HepG2 (cell line): ENCODE results near the gene FEV. TPM values are rescaled to one million over a fixed set of nuclear protein-coding genes. Genes with fewer than 3 reads are reported as not detected.
A peak's percentile ranks its signal among the peaks of the same experiment; 100 is the strongest.

ENCODE experiments used
- AGO2 ChIP-seq: fragments of 200-400 bp; formaldehyde crosslinking; optimal IDR thresholded peaks from 2 replicates; pipeline ENCODE3; 2017; ENCODE audit warnings: mild to moderate bottlenecking, low read depth, low read length, moderate library complexity
- EZH2 ChIP-seq: conservative IDR thresholded peaks from 2 replicates; pipeline ENCODE4 v1.6.1; 2012; ENCODE audit warnings: mild to moderate bottlenecking, low read depth, low read length, moderate library complexity
- GATAD1 ChIP-seq: IDR thresholded peaks from 2 replicates; pipeline ENCODE4 v1.6.1; 2016; ENCODE audit warnings: missing genetic modification reagents, missing compliant biosample characterization
- HNRNPL ChIP-seq: fragments of 200-400 bp; formaldehyde crosslinking; IDR thresholded peaks from 2 replicates; pipeline ENCODE4 v1.6.1; 2017; ENCODE audit warnings: mild to moderate bottlenecking, low read depth, low read length
- KDM4B ChIP-seq: sonication (generic); formaldehyde crosslinking; IDR thresholded peaks from 2 replicates; pipeline ENCODE4 v1.4.0; 2020; ENCODE audit warnings: missing genetic modification reagents
- KDM5A ChIP-seq: fragments of 200-600 bp; sonication (generic); IDR thresholded peaks from 2 replicates; pipeline ENCODE4 v1.7.0; 2018; ENCODE audit warnings: antibody characterized with exemption, mild to moderate bottlenecking, low read length, borderline replicate concordance
- MTF2 ChIP-seq: sonication (generic); formaldehyde crosslinking; IDR thresholded peaks from 2 replicates; pipeline ENCODE4 v1.5.0; 2020; ENCODE audit warnings: missing genetic modification reagents, borderline replicate concordance
- MXD4 ChIP-seq: IDR thresholded peaks from 2 replicates; pipeline ENCODE4 v1.6.1; 2016; ENCODE audit warnings: mild to moderate bottlenecking, missing biosample characterization, missing genetic modification reagents
- NFE2L2 ChIP-seq: fragments of 150-350 bp; IDR thresholded peaks from 2 replicates; pipeline ENCODE4 v1.6.1; 2014; ENCODE audit warnings: low read length
- REXO4 ChIP-seq: sonication (generic); formaldehyde crosslinking; IDR thresholded peaks from 2 replicates; pipeline ENCODE4 v1.8.0; 2022; ENCODE audit warnings: missing genetic modification reagents, mild to moderate bottlenecking, borderline replicate concordance
- SIN3A ChIP-seq: IDR thresholded peaks from 2 replicates; pipeline ENCODE4 v1.6.1; 2011; ENCODE audit warnings: low read depth, mild to moderate bottlenecking, control low read depth, low read length, borderline replicate concordance
- SMAD3 ChIP-seq: sonication (generic); formaldehyde crosslinking; IDR thresholded peaks from 2 replicates; pipeline ENCODE4 v1.4.0; 2020; ENCODE audit warnings: missing genetic modification reagents
- SMARCE1 ChIP-seq: fragments of 450-650 bp; IDR thresholded peaks from 2 replicates; pipeline ENCODE4 v1.6.1; 2017; ENCODE audit warnings: borderline replicate concordance
- SSRP1 ChIP-seq: IDR thresholded peaks from 2 replicates; pipeline ENCODE4 v1.6.1; 2016; ENCODE audit warnings: control low read depth
- TOPORS ChIP-seq: sonication (generic); formaldehyde crosslinking; IDR thresholded peaks from 2 replicates; pipeline ENCODE4 v1.8.0; 2023; ENCODE audit warnings: mild to moderate bottlenecking, missing genetic modification reagents
- ZFX ChIP-seq: sonication (generic); formaldehyde crosslinking; IDR thresholded peaks from 2 replicates; pipeline ENCODE4 v1.4.0; 2020; ENCODE audit warnings: mild to moderate bottlenecking, low read depth, missing genetic modification reagents, moderate library complexity
- ZMYM4 ChIP-seq: sonication (generic); formaldehyde crosslinking; IDR thresholded peaks from 2 replicates; pipeline ENCODE4 v1.8.1; 2023; ENCODE audit warnings: mild to moderate bottlenecking, missing genetic modification reagents
- ZNF160 ChIP-seq: sonication (generic); formaldehyde crosslinking; IDR thresholded peaks from 2 replicates; pipeline ENCODE4 v1.8.0; 2022; ENCODE audit warnings: mild to moderate bottlenecking, inconsistent platforms, missing genetic modification reagents
- ZNF232 ChIP-seq: sonication (generic); formaldehyde crosslinking; IDR thresholded peaks from 2 replicates; pipeline ENCODE4 v1.4.0; 2020; ENCODE audit warnings: missing genetic modification reagents, borderline replicate concordance
- ZNF30 ChIP-seq: sonication (generic); formaldehyde crosslinking; IDR thresholded peaks from 2 replicates; pipeline ENCODE4 v1.5.0; 2020; ENCODE audit warnings: mild to moderate bottlenecking, missing genetic modification reagents
- ZNF343 ChIP-seq: sonication (generic); formaldehyde crosslinking; IDR thresholded peaks from 2 replicates; pipeline ENCODE4 v1.4.0; 2020; ENCODE audit warnings: mild to moderate bottlenecking, missing genetic modification reagents
- ZNF772 ChIP-seq: sonication (generic); formaldehyde crosslinking; IDR thresholded peaks from 2 replicates; pipeline ENCODE4 v1.5.0; 2020; ENCODE audit warnings: mild to moderate bottlenecking, missing genetic modification reagents
- polyA plus RNA-seq, 8 experiments: library from polyadenylated mRNA; depleted of rRNA in 3 of 8; stranded (reverse) in 7 of 8; unstranded in 1 of 8; fragments of >200 nt; fragmentation: Illumina TruSeq in 4 of 8; extraction: Trizol in 4 of 8; gene quantifications; 2 replicates each; pipeline versions ENCODE4 v1.2.1 to v1.2.3, GENCODE V29; 2011 to 2016; ENCODE audit warnings: low read depth in 4 of 8, missing spikeins in 1 of 8, mixed read lengths in 1 of 8; ENCODE audit not compliant: insufficient read depth in 1 of 8
- total RNA-seq, 5 experiments: library from RNA; depleted of rRNA; stranded (reverse); fragments of >200 nt; fragmentation: Illumina TruSeq; extraction: Trizol; gene quantifications; 2 replicates each; pipeline ENCODE4 v1.2.3, GENCODE V29; 2016; ENCODE audit warnings: low read depth in 1 of 5
- TF ChIP-seq, protein P1 (sequence below): sonication (generic); formaldehyde crosslinking; IDR thresholded peaks from 2 replicates; pipeline ENCODE4 v1.4.0; 2020; ENCODE audit warnings: mild to moderate bottlenecking, missing genetic modification reagents
- TF ChIP-seq, protein P2 (sequence below): sonication (generic); formaldehyde crosslinking; IDR thresholded peaks from 2 replicates; pipeline ENCODE4 v1.4.0; 2020; ENCODE audit warnings: mild to moderate bottlenecking, missing genetic modification reagents
- TF ChIP-seq, protein P3 (sequence below): sonication (generic); formaldehyde crosslinking; IDR thresholded peaks from 2 replicates; pipeline ENCODE4 v1.4.0; 2020; ENCODE audit warnings: missing genetic modification reagents, mild to moderate bottlenecking, borderline replicate concordance
- TF ChIP-seq, protein P4 (sequence below), 2 experiments: fragments of 450-650 bp in 1 of 2; sonication (generic) in 1 of 2; formaldehyde crosslinking; IDR thresholded peaks; 2 replicates each; pipeline versions ENCODE4 v1.5.0 to v1.8.0; 2020 to 2022; ENCODE audit warnings: mild to moderate bottlenecking in 1 of 2, missing genetic modification reagents in 1 of 2

Gene FEV
- total and polyA plus RNA-seq, 2 of the 13 experiments (the other 11 are each of a cell fraction or from before 2014, with no cell fraction given): not detected

DNA sequence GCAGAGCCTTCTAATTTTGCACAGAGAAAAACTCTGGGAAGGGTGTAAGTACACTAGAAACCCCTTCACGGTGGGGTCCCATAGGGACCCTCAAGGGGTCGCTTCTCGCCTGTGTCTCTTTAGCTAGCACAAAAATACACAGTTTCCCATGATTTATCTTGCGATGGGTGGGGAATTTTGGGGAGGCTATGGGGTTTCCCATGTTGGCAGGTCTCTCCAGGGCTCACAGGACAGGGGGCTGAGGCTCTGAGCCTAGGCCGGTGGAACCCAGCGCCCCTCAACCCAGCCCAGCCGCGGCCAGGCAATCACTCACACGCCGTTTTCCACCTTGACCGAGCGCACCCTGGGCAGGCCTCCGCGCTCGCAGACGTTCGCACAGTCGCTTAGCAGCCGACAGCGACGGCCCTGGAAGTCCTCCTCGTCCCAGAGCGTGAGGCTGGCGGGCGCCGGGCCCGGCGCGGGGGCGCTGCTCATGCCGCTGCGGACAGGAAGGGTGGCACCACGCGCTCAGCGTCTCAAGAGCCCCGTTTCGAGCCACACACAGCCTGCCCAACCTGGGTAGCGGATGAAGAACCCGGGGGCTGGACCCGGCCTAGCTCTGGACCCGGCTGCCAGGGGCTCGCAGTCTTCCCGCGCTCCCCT, 7.8 kb upstream of the FEV start (continued):
- no peak for TF ChIP-seq SSRP1
- TF ChIP-seq, protein P1, sequence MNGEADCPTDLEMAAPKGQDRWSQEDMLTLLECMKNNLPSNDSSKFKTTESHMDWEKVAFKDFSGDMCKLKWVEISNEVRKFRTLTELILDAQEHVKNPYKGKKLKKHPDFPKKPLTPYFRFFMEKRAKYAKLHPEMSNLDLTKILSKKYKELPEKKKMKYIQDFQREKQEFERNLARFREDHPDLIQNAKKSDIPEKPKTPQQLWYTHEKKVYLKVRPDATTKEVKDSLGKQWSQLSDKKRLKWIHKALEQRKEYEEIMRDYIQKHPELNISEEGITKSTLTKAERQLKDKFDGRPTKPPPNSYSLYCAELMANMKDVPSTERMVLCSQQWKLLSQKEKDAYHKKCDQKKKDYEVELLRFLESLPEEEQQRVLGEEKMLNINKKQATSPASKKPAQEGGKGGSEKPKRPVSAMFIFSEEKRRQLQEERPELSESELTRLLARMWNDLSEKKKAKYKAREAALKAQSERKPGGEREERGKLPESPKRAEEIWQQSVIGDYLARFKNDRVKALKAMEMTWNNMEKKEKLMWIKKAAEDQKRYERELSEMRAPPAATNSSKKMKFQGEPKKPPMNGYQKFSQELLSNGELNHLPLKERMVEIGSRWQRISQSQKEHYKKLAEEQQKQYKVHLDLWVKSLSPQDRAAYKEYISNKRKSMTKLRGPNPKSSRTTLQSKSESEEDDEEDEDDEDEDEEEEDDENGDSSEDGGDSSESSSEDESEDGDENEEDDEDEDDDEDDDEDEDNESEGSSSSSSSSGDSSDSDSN (CRISPR knock-in tag): peak; percentile 61; the same call in 1 of the 2 replicates
- TF ChIP-seq GATAD1 (CRISPR knock-in tag): no peak
- 0 out of 2 replicates have a peak, but pooled peaks have one; percentile 18 for TF ChIP-seq TOPORS (CRISPR knock-in tag)
- peak; percentile 75; the same call in 1 of the 2 replicates for TF ChIP-seq MTF2 (CRISPR knock-in tag)
- no peak for TF ChIP-seq ZNF232 (CRISPR knock-in tag)
- TF ChIP-seq, protein P2, sequence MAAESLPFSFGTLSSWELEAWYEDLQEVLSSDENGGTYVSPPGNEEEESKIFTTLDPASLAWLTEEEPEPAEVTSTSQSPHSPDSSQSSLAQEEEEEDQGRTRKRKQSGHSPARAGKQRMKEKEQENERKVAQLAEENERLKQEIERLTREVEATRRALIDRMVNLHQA: no peak
- TF ChIP-seq ZMYM4: no peak
- no peak for TF ChIP-seq REXO4
- TF ChIP-seq SMARCE1: no peak
- no peak for TF ChIP-seq MXD4 (CRISPR knock-in tag)
- TF ChIP-seq ZNF30: no peak
- TF ChIP-seq AGO2: no peak
- TF ChIP-seq KDM5A: no peak
- TF ChIP-seq NFE2L2: no peak
- no peak for TF ChIP-seq SIN3A
- TF ChIP-seq HNRNPL: 0 out of 2 replicates have a peak, but pooled peaks have one; percentile 56
- TF ChIP-seq ZNF772: 0 out of 2 replicates have a peak, but pooled peaks have one; percentile 8
- no peak for TF ChIP-seq ZNF343
- no peak for TF ChIP-seq ZNF160 (CRISPR knock-in tag)
- TF ChIP-seq ZFX (CRISPR knock-in tag): 0 out of 2 replicates have a peak, but pooled peaks have one; percentile 12
- TF ChIP-seq EZH2: peak; percentile 91; the same call in 1 of the 2 replicates
- TF ChIP-seq, protein P3, sequence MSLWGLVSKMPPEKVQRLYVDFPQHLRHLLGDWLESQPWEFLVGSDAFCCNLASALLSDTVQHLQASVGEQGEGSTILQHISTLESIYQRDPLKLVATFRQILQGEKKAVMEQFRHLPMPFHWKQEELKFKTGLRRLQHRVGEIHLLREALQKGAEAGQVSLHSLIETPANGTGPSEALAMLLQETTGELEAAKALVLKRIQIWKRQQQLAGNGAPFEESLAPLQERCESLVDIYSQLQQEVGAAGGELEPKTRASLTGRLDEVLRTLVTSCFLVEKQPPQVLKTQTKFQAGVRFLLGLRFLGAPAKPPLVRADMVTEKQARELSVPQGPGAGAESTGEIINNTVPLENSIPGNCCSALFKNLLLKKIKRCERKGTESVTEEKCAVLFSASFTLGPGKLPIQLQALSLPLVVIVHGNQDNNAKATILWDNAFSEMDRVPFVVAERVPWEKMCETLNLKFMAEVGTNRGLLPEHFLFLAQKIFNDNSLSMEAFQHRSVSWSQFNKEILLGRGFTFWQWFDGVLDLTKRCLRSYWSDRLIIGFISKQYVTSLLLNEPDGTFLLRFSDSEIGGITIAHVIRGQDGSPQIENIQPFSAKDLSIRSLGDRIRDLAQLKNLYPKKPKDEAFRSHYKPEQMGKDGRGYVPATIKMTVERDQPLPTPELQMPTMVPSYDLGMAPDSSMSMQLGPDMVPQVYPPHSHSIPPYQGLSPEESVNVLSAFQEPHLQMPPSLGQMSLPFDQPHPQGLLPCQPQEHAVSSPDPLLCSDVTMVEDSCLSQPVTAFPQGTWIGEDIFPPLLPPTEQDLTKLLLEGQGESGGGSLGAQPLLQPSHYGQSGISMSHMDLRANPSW: no peak
- TF ChIP-seq, protein P4, sequence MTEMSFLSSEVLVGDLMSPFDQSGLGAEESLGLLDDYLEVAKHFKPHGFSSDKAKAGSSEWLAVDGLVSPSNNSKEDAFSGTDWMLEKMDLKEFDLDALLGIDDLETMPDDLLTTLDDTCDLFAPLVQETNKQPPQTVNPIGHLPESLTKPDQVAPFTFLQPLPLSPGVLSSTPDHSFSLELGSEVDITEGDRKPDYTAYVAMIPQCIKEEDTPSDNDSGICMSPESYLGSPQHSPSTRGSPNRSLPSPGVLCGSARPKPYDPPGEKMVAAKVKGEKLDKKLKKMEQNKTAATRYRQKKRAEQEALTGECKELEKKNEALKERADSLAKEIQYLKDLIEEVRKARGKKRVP (CRISPR knock-in tag; IDR thresholded peaks at IDR 0.05): no peak
- TF ChIP-seq SMAD3 (CRISPR knock-in tag): no peak
- TF ChIP-seq KDM4B: no peak
